ENCODE data around the gene MRGPRG.

GRCh38 chr11:3243880-3244279 lies 25.3 kb upstream of the MRGPRG start:
- TF ChIP-seq, protein P1, sequence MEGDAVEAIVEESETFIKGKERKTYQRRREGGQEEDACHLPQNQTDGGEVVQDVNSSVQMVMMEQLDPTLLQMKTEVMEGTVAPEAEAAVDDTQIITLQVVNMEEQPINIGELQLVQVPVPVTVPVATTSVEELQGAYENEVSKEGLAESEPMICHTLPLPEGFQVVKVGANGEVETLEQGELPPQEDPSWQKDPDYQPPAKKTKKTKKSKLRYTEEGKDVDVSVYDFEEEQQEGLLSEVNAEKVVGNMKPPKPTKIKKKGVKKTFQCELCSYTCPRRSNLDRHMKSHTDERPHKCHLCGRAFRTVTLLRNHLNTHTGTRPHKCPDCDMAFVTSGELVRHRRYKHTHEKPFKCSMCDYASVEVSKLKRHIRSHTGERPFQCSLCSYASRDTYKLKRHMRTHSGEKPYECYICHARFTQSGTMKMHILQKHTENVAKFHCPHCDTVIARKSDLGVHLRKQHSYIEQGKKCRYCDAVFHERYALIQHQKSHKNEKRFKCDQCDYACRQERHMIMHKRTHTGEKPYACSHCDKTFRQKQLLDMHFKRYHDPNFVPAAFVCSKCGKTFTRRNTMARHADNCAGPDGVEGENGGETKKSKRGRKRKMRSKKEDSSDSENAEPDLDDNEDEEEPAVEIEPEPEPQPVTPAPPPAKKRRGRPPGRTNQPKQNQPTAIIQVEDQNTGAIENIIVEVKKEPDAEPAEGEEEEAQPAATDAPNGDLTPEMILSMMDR (conservative IDR thresholded peaks at IDR 0.05; ENCODE audit: low read depth, low read length), result no peak
- TF ChIP-seq EZH2 (IDR thresholded peaks at IDR 0.05; ENCODE audit: borderline replicate concordance, low read depth, low read length, poor library complexity, severe bottlenecking), result no peak
